CD4-positive, alpha-beta T cell (primary cell): ENCODE measurements around the gene MSI1. TPM values are rescaled to one million over a fixed set of nuclear protein-coding genes. Genes with fewer than 3 reads are reported as not detected.

Experiments used
- ATAC-seq: fragments of 200-7000 bp; cut with Tn5 transposase; one replicate; pipeline ENCODE4 v1.10.0; 2022; ENCODE audit warnings: mild to moderate bottlenecking; ENCODE audit not compliant: poor library complexity
- CTCF ChIA-PET: fragments of 350-600 bp; sonication (Branson Sonifier 250); formaldehyde crosslinking; loops from one replicate; lab custom pipeline; 2021; ENCODE audit warnings: antibody characterized with exemption, inconsistent platforms; lab: Charles Lee
- POLR2A ChIA-PET: fragments of 350-600 bp; sonication (Branson Sonifier 250); formaldehyde crosslinking; loops from one replicate; lab custom pipeline; 2021; ENCODE audit warnings: antibody characterized with exemption, inconsistent platforms; lab: Charles Lee
- DNase-seq, 14 experiments: peaks; one replicate each; pipeline ENCODE4 v3.0.0-alpha.2; 2013 to 2020; ENCODE audit warnings: mixed read lengths in 2 of 14
- H3K27ac ChIP-seq, 2 donors: one replicate each; pipeline versions ENCODE4 v1.5.1 to v1.7.0; 2013; ENCODE audit warnings: low read length in 2 of 2, low read depth in 1 of 2, mild to moderate bottlenecking in 1 of 2
- H3K27me3 ChIP-seq, 2 experiments: 1 replicate in 1 of 2; 2 replicates in 1 of 2; pipeline versions ENCODE4 v1.6.1 to v1.7.0; 2013; ENCODE audit warnings: low read length in 2 of 2, control low read depth in 1 of 2, mild to moderate bottlenecking in 1 of 2, moderate library complexity in 1 of 2; ENCODE audit not compliant: insufficient read depth in 2 of 2, control insufficient read depth in 1 of 2
- H3K36me3 ChIP-seq: one replicate; pipeline ENCODE4 v1.6.1; 2013; ENCODE audit warnings: low read length, control low read depth; ENCODE audit not compliant: insufficient read depth
- H3K4me1 ChIP-seq: one replicate; pipeline ENCODE4 v1.6.1; 2013; ENCODE audit warnings: low read length, control low read depth; ENCODE audit not compliant: insufficient read depth
- H3K4me3 ChIP-seq: one replicate; pipeline ENCODE4 v1.5.1; 2013; ENCODE audit warnings: mild to moderate bottlenecking, low read length, moderate library complexity
- H3K9me3 ChIP-seq, 2 experiments: 1 replicate in 1 of 2; 2 replicates in 1 of 2; pipeline versions ENCODE4 v1.6.1 to v1.7.0; 2013; ENCODE audit warnings: low read length in 2 of 2, mild to moderate bottlenecking in 2 of 2, control low read depth in 1 of 2, moderate library complexity in 1 of 2; ENCODE audit not compliant: control insufficient read depth in 1 of 2, insufficient read depth in 1 of 2
- H3K27ac Mint-ChIP-seq: one replicate; pipeline ENCODE4 v1.8.0; 2020; ENCODE audit warnings: mixed read lengths
- H3K27me3 Mint-ChIP-seq: one replicate; pipeline ENCODE4 v1.8.0; 2021; ENCODE audit warnings: mixed read lengths
- H3K36me3 Mint-ChIP-seq: one replicate; pipeline ENCODE4 v1.8.0; 2021; ENCODE audit warnings: low read depth, mixed read lengths
- H3K4me1 Mint-ChIP-seq: one replicate; pipeline ENCODE4 v1.8.0; 2021; ENCODE audit warnings: low read depth, mixed read lengths
- H3K4me3 Mint-ChIP-seq: one replicate; pipeline ENCODE4 v1.8.0; 2020; ENCODE audit warnings: mild to moderate bottlenecking, mixed read lengths
- H3K9me3 Mint-ChIP-seq: one replicate; pipeline ENCODE4 v1.8.0; 2020; ENCODE audit warnings: mixed read lengths
- intact Hi-C, 2 experiments: fragments of 100-400 bp; cut with DNase I in 1 of 2; cut with micrococcal nuclease in 1 of 2; formaldehyde crosslinking; loops; one replicate each; pipeline versions ENCODE4 v1.15.1 to v1.9.0; 2023 to 2025; cut with DNase I, micrococcal nuclease
- total RNA-seq, 174 experiments: library from RNA in 2 of 174; stranded (reverse) in 2 of 174; gene quantifications; one replicate each; pipeline ENCODE4 v1.2.3 and lab custom pipeline; 2021 to 2026
- TF ChIP-seq, protein P1 (sequence below): fragments of 200-600 bp; IDR thresholded peaks from one replicate; pipeline ENCODE4 v1.8.0; 2022; ENCODE audit warnings: antibody characterized with exemption, mild to moderate bottlenecking

MSI1 gene
- total RNA-seq, 2 experiments from 2014 or later: not detected

DNA sequence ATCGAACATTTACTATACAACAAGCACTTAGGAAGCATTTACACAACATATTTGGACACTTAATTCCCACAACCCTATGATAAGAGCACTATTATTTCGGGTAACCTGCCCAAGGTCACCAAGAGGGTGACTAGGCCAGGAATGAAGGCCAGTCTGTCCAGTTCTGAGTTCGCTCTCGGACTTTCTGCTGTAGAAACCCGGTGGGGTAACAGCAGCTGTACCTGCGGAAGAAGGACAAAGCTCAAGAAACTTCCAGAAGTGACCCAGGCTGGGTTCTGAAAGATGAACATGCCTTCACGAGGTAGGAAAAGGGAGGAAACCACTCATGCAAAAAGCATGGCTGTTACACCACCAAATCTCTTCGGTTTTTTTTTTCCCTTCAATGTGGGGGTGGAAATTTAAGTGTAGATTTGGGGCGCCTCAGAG lies 52.2 kb downstream of the MSI1 start:
- Mint-ChIP-seq H3K4me1 (peaks cover 16% of the 10 kb centered on the region), H3K27ac (peak overlapping the region; percentile 95), H3K9me3 (no peaks in the 10 kb centered on the region), H3K27me3 (no peaks in the 10 kb centered on the region), H3K36me3 (no peaks in the 10 kb centered on the region), H3K4me3 (peak overlapping the region; percentile 89)
- H3K27ac ChIP-seq: peak overlapping the region; percentile 88 to 97
- no peaks in the 10 kb centered on the region for H3K27me3 ChIP-seq
- CTCF ChIA-PET: interaction anchor here (0.6 to 2.5 kb wide), 9 partner anchors 11 to 112 kb away, joined by 3 to 27 read pairs (median 4); partner anchors contain the start of genes PXN, RNU4-2 and SIRT4
- peak overlapping the region; percentile 80 for H3K4me3 ChIP-seq
- POLR2A ChIA-PET: interaction anchor here (0.8 to 7.6 kb wide), 7 partner anchors 14 to 328 kb away, joined by 3 to 127 read pairs (median 5); partner anchors contain the start of genes BICDL1, RNU4-1, RNU4-2 and RPLP0
- no peak for DNase-seq
- H3K9me3 ChIP-seq: no peaks in the 10 kb centered on the region
- intact Hi-C loops: loop anchor here (1.0 kb wide), 2 partner anchors 15 to 24 kb away; partner anchors contain the start of genes SIRT4 (in 2 of the 2) and RNU4-1 (in 1 of the 2)
- peaks cover 15% of the 10 kb centered on the region for H3K4me1 ChIP-seq
- no peak for ATAC-seq
- TF ChIP-seq, protein P1, sequence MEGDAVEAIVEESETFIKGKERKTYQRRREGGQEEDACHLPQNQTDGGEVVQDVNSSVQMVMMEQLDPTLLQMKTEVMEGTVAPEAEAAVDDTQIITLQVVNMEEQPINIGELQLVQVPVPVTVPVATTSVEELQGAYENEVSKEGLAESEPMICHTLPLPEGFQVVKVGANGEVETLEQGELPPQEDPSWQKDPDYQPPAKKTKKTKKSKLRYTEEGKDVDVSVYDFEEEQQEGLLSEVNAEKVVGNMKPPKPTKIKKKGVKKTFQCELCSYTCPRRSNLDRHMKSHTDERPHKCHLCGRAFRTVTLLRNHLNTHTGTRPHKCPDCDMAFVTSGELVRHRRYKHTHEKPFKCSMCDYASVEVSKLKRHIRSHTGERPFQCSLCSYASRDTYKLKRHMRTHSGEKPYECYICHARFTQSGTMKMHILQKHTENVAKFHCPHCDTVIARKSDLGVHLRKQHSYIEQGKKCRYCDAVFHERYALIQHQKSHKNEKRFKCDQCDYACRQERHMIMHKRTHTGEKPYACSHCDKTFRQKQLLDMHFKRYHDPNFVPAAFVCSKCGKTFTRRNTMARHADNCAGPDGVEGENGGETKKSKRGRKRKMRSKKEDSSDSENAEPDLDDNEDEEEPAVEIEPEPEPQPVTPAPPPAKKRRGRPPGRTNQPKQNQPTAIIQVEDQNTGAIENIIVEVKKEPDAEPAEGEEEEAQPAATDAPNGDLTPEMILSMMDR: no peak
- no peaks in the 10 kb centered on the region for H3K36me3 ChIP-seq

DNA sequence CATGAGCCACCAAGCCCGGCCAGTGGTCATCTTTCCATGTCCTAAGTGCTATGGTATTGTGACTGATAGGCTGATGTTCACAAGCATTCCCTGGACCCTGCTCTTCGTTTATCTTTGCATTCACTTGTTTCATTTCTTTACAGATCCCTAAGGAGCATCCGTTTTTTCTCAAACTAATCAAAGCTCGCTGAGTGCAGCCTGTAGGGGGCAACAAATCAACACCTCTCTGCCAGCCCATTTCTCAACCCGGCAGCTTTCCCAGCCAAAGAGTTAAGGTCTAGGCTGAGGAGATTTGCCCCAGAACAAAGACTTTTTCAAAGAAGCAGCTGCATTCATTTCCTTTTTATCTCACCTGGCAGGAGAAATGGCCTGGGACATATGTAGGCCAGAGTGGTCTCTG lies 54.7 kb downstream of the MSI1 start:
- Mint-ChIP-seq H3K4me1 (peaks cover 16% of the 10 kb centered on the region), H3K27ac (no peak overlapping the region), H3K36me3 (no peaks in the 10 kb centered on the region), H3K4me3 (no peak overlapping the region), H3K27me3 (no peaks in the 10 kb centered on the region), H3K9me3 (no peaks in the 10 kb centered on the region)
- peaks cover 15% of the 10 kb centered on the region for H3K4me1 ChIP-seq
- DNase-seq: no peak
- H3K4me3 ChIP-seq: no peak overlapping the region
- H3K9me3 ChIP-seq: no peaks in the 10 kb centered on the region
- ChIA-PET CTCF (no interaction called here), POLR2A (interaction anchor here (0.6 to 7.6 kb wide), 3 partner anchors 12 to 50 kb away, joined by 3 to 127 read pairs (median 3); partner anchors contain the start of genes RNU4-1, RNU4-2 and SIRT4)
- no peak overlapping the region for H3K27ac ChIP-seq
- TF ChIP-seq, protein P1: no peak
- intact Hi-C loops: no loop called here
- H3K27me3 ChIP-seq: no peaks in the 10 kb centered on the region
- H3K36me3 ChIP-seq: no peaks in the 10 kb centered on the region
- ATAC-seq: no peak

DNA sequence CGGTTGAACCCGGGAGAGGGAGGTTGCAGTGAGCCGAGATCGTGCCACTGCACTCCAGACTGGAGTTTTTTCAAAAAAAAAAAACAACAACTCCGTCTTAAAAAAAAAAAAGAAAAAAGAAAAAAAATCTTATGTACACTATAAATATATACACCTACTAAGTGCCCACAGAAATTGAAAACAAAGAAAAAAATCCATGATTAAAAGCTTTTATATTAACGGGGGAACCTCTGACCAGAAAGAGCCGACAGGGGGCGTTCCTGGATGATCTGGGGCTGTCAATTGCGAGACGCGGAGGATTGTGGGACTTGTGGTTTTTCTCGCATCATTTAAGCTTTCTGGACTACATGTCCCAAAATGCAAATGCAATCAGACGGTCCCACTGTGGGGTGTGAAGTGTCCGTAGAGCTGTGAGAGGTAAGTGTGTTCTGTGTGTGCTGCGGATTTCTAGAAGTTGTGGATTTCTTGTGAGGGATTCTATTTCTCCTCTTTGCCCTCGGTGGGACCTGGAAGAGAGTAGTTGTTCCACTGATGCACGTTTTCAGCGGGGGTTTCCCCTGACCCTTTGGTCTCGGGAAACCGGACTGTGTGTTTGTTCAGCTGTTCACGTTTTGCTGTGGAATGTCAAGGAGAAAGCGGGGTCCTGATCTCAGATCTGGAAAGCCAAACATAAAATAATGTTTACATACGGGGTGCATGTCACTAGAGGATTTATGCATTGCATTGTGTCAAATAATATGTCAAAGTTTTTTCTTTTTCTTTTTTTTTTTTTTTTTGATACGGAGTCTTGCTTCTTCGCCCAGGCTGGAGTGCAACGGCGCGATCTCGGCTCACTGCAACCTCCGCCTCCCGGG lies 66.8 kb downstream of the MSI1 start, which contains the start of gene SIRT4:
TSS of gene SIRT4 (plus strand) at position 360 of the 854 bp plus-strand sequence. CDS start 1,241 bp downstream, outside the sequence.
- Mint-ChIP-seq H3K27me3 (no peaks in the 10 kb centered on the region), H3K27ac (peak within 1 kb of the TSS; percentile 79), H3K4me1 (peaks cover 11% of the 10 kb centered on the region), H3K9me3 (no peaks in the 10 kb centered on the region), H3K4me3 (peak within 1 kb of the TSS; percentile 97), H3K36me3 (peaks cover 5% of the 10 kb centered on the region)
- Histone ChIP-seq H3K36me3 (no peaks in the 10 kb centered on the region), H3K4me1 (peaks cover 13% of the 10 kb centered on the region), H3K4me3 (peak within 1 kb of the TSS; percentile 97), H3K9me3 (no peaks in the 10 kb centered on the region), H3K27ac (peak within 1 kb of the TSS in 1 of 2 donors; percentile 60), H3K27me3 (no peaks in the 10 kb centered on the region)
- DNase-seq (peak; percentile 77 to 96 (median 86)), ATAC-seq (peak; percentile 99)
- intact Hi-C loops: loop anchor here (1.0 to 10.0 kb wide), 3 partner anchors 9 to 1773 kb away; partner anchors contain the start of genes MLXIP (in 1 of the 2) and RNU4-1 (in 1 of the 2)
- POLR2A ChIA-PET: interaction anchor here (0.6 to 4.4 kb wide), 23 partner anchors 10 to 922 kb away, joined by 3 to 271 read pairs (median 3); partner anchors contain the start of genes MLEC, POP5, PXN and RNU4-1
- CTCF ChIA-PET: interaction anchor here (0.5 to 2.3 kb wide), 31 partner anchors 10 to 1312 kb away, joined by 3 to 51 read pairs (median 4); partner anchors contain the start of genes PLA2G1B, PXN, RAB35 and RNU4-1
- TF ChIP-seq, protein P1: peak; percentile 78
